Measurements from ENCODE around the gene THBS2. TPM values are rescaled to one million over a fixed set of nuclear protein-coding genes. Genes with fewer than 3 reads are reported as not detected.
"Not testable (repeated sequence)": the region's sequence is repeated elsewhere in the genome, so short reads cannot be mapped to it uniquely, and the experiment has no call there.

THBS2 gene
- total RNA-seq, 2 donors from 2014 or later, result 673 to 817 TPM

DNA sequence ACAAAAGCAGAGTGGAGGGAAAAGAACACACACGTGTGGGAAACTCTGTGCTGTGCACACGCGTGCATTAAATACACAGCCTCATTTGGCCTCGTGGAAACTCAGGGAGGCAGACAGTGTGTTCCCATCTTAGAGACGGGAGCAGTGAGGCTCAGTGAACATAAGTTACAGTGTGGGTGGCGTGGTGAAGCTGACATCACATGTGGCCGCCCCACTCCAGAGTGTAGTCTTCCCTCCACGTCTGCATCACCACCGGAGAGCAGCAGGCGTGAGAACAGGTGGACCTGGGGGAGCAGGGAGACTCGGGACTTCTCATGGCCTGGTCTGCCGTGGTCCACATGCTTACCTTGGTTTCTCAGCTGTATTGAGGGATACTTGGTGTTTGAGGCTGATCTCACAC is 51.7 kb downstream of the THBS2 start:
- Histone ChIP-seq H3K36me3 (no peaks in the 10 kb centered on the region), H3K9me3 (no peaks in the 10 kb centered on the region), H3K27me3 (replicated peaks; ENCODE audit: insufficient read depth) (no peaks in the 10 kb centered on the region), H3K4me1 (ENCODE audit: control insufficient read depth in 1 of 2, low read depth in 2 of 2) (peaks cover 6 to 15% of the 10 kb centered on the region in 2 donors), H3K4me3 (no peak overlapping the region), H3K27ac (no peak overlapping the region)
- no peak for ATAC-seq (ENCODE audit: insufficient number of reproducible peaks, low FRiP score, low read depth)
- TF ChIP-seq CTCF (IDR thresholded peaks at IDR 0.05), result no peak
- DNase-seq (ENCODE audit: low spot score), result no peak

DNA sequence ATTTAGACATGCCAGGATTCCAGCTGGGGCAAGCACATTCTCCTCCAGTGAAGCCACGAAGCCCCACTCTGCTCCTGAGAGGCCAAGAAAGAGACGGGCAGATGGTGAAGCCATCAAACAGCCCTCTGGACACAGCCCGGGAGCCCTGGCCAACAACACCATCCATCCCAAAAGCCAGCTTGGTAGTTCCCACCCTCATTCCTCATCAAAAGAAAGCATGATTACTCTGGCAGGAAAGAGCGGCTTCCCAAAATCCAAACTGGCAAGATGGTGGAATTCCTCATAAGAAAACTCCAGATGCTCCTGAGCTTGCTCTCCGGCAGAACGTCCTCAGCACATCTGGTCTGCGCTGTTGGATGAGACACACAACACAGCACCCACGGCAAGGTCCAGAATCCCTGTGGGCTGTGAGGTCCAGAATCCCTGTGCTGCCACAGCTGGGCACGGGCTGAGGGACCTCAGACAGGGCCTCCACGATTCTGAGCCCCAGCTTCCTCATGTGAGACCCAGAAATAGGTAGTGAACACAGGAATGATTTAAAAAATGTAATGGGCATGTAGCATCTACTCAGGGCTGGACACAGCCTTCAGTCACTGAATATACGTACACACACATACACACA is 52.6 kb downstream of the THBS2 start:
- ATAC-seq (ENCODE audit: insufficient number of reproducible peaks, low FRiP score, low read depth) (no peak), DNase-seq (ENCODE audit: low spot score) (no peak)
- TF ChIP-seq CTCF (IDR thresholded peaks at IDR 0.05), result no peak
- peaks cover 6 to 14% of the 10 kb centered on the region in 2 donors for H3K4me1 ChIP-seq (ENCODE audit: control insufficient read depth in 1 of 2, low read depth in 2 of 2)
- no peaks in the 10 kb centered on the region for H3K27me3 ChIP-seq (replicated peaks; ENCODE audit: insufficient read depth)
- H3K36me3 ChIP-seq, result no peaks in the 10 kb centered on the region
- no peak overlapping the region for H3K27ac ChIP-seq
- H3K4me3 ChIP-seq, result no peak overlapping the region
- no peaks in the 10 kb centered on the region for H3K9me3 ChIP-seq

DNA sequence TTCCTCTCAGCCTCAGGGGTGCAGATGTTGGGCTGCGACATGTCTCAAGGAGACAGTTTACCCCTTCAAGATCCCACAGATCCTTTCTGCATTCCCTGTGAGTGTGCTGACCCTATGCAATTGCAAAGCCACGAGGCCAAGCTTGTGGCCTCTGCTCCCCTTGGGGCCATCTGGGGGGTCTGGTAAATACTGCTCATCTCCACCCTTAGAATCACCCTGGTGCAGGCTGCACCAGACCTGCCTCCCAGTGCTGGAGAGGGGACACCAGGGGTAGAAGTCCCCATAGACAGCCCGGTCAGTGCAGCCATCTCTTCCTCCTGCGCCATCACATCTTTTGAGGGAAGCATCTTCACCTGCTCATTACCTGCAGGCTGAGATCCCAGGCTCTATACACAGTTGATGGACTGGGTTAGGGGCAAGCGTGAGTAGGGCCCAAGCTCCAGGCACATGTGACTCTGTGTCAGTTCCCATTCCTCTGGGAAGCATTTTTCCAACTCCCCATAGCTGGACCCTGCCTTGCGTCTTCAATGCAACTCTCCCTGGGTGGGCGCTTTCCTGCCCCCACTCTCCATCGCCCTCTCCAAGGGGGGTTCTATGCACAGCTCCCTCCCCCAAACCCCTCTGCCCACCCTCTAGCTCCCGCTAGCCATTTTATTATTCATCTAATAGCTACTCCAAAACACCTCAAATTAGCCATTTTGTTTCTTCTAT is 53.9 kb downstream of the THBS2 start:
- Histone ChIP-seq H3K27ac (no peak overlapping the region), H3K4me3 (no peak overlapping the region), H3K4me1 (ENCODE audit: control insufficient read depth in 1 of 2, low read depth in 2 of 2) (peaks cover 3 to 8% of the 10 kb centered on the region in 2 donors), H3K36me3 (no peaks in the 10 kb centered on the region), H3K27me3 (replicated peaks; ENCODE audit: insufficient read depth) (no peaks in the 10 kb centered on the region), H3K9me3 (no peaks in the 10 kb centered on the region)
- ATAC-seq (ENCODE audit: insufficient number of reproducible peaks, low FRiP score, low read depth) (no peak), DNase-seq (ENCODE audit: low spot score) (no peak)
- TF ChIP-seq CTCF (IDR thresholded peaks at IDR 0.05), result no peak

DNA sequence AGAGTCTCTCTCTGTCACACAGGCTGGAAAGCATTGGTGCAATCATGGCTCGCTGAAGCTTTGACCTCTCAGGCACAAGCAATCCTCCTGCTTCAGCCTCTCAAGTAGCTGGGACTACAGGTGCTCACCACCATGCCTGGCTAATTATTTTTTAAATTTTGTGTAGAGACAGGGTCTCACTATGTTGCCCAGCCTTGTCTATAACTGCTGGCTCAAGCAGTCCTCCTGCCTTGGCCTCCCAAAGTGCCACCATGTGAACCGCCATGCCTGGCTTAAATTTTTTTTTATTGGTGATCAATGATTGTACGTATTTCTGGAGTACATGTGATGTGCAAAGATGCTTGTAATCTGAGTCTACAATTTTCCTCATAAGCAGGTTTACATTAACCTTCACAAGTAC is 54.8 kb downstream of the THBS2 start:
- Histone ChIP-seq H3K36me3 (no peaks in the 10 kb centered on the region), H3K4me1 (ENCODE audit: control insufficient read depth in 1 of 2, low read depth in 2 of 2) (peaks cover 6 to 16% of the 10 kb centered on the region in 2 donors), H3K27me3 (replicated peaks; ENCODE audit: insufficient read depth) (no peaks in the 10 kb centered on the region), H3K9me3 (no peaks in the 10 kb centered on the region), H3K27ac (no peak overlapping the region), H3K4me3 (no peak overlapping the region)
- DNase-seq (ENCODE audit: low spot score), result no peak
- ATAC-seq (ENCODE audit: insufficient number of reproducible peaks, low FRiP score, low read depth), result no peak
- no peak for TF ChIP-seq CTCF (IDR thresholded peaks at IDR 0.05)

- H3K4me3 ChIP-seq; ATAC-seq (ENCODE audit: insufficient number of reproducible peaks, low FRiP score, low read depth); H3K27me3 ChIP-seq (replicated peaks; ENCODE audit: insufficient read depth); H3K36me3 ChIP-seq; H3K27ac ChIP-seq; H3K9me3 ChIP-seq; DNase-seq (ENCODE audit: low spot score): not testable (repeated sequence)
- H3K4me1 ChIP-seq (ENCODE audit: control insufficient read depth in 1 of 2, low read depth in 2 of 2), result peaks cover 6 to 25% of the 10 kb centered on the region in 2 donors
Measured at GRCh38 chr6:169197929-169198328, 55.7 kb downstream of the THBS2 start.

GRCh38 chr6:169196279-169196678 is 57.4 kb downstream of the THBS2 start:
- not testable (repeated sequence) for H3K9me3 ChIP-seq; H3K27ac ChIP-seq; DNase-seq (ENCODE audit: low spot score); H3K36me3 ChIP-seq; ATAC-seq (ENCODE audit: insufficient number of reproducible peaks, low FRiP score, low read depth); H3K4me3 ChIP-seq; H3K27me3 ChIP-seq (replicated peaks; ENCODE audit: insufficient read depth)
- H3K4me1 ChIP-seq (ENCODE audit: control insufficient read depth in 1 of 2, low read depth in 2 of 2), result peaks cover 8 to 31% of the 10 kb centered on the region in 2 donors

All from thoracic aorta (tissue), 2 donors.